HG03442 (cell line): ENCODE results near the gene RAI2.
"Not testable (repeated sequence)": the region's sequence is repeated elsewhere in the genome, so short reads cannot be mapped to it uniquely, and the experiment has no call there.

ENCODE experiments used
- ATAC-seq: cut with Tn5 transposase; IDR thresholded peaks from one replicate; pipeline ENCODE4 v1.9.1; 2021; ENCODE audit warnings: mild to moderate bottlenecking, moderate library complexity; ENCODE audit not compliant: unreplicated experiment

Gene RAI2

GRCh38 chrX:17787557-17787956, 73.5 kb downstream of the RAI2 start:
- no peak for ATAC-seq

- ATAC-seq = not testable (repeated sequence)
Measured at GRCh38 chrX:17786554-17787347, 74.3 kb downstream of the RAI2 start.

- ATAC-seq = no peak
Measured at GRCh38 chrX:17779434-17779833, 81.7 kb downstream of the RAI2 start.

GRCh38 chrX:17778997-17779396, 82.1 kb downstream of the RAI2 start:
- ATAC-seq = no peak

- no peak for ATAC-seq
Measured at GRCh38 chrX:17774053-17774452, 87.0 kb downstream of the RAI2 start.

GRCh38 chrX:17773221-17773876, 87.7 kb downstream of the RAI2 start:
- no peak for ATAC-seq

- ATAC-seq = no peak
Measured at GRCh38 chrX:17769701-17770269, 91.3 kb downstream of the RAI2 start.

- no peak for ATAC-seq
Measured at GRCh38 chrX:17768997-17769396, 92.1 kb downstream of the RAI2 start.

- ATAC-seq = no peak
Measured at GRCh38 chrX:17767734-17768133, 93.4 kb downstream of the RAI2 start.

- no peak for ATAC-seq
Measured at GRCh38 chrX:17759990-17760389, 101.1 kb downstream of the RAI2 start.

GRCh38 chrX:17758382-17758781, 102.7 kb downstream of the RAI2 start:
- peak; percentile 42 for ATAC-seq

- no peak for ATAC-seq
Measured at GRCh38 chrX:17750436-17750835, 110.7 kb downstream of the RAI2 start.
